Neural progenitor cell (in vitro differentiated cells): ENCODE data around the gene CERT1.

Experiments used
- CTCF ChIP-seq: fragments of 200-600 bp; sonication (generic); IDR thresholded peaks from 2 replicates; pipeline ENCODE4 v1.5.1; 2017; ENCODE audit warnings: antibody characterized with exemption, mild to moderate bottlenecking
- EZH2 ChIP-seq: fragments of 200-600 bp; sonication (generic); IDR thresholded peaks from 2 replicates; pipeline ENCODE4 v1.6.1; 2017; ENCODE audit warnings: antibody characterized with exemption, mild to moderate bottlenecking, moderate library complexity

- no peak for TF ChIP-seq CTCF
- no peak for TF ChIP-seq EZH2
Observed at GRCh38 chr5:75532190-75532589, 20.8 kb upstream of the CERT1 start.
